OCI-LY7 (cell line): ENCODE results near the gene LIPC. TPM values are rescaled to one million over a fixed set of nuclear protein-coding genes. Genes with fewer than 3 reads are reported as not detected.

Experiments used
- BruUV-seq: library from RNA; stranded (reverse); fragments of 400-500 nt; replicated peaks from 2 replicates; lab custom pipeline; 2021; lab: Mats Ljungman, UMichigan
- CTCF ChIA-PET: fragments of 300-600 bp; sonication (Branson Sonifier 250); formaldehyde crosslinking; loops from one replicate; lab custom pipeline; 2022; ENCODE audit warnings: antibody characterized with exemption; ENCODE audit not compliant: unreplicated experiment; lab: Charles Lee
- POLR2A ChIA-PET: fragments of 300-600 bp; sonication (Branson Sonifier 250); formaldehyde crosslinking; loops from one replicate; lab custom pipeline; 2022; ENCODE audit warnings: antibody characterized with exemption; lab: Charles Lee
- DNase-seq: peaks from one replicate; pipeline ENCODE4 v3.0.0-alpha.2; 2015; ENCODE audit warnings: low spot score
- H2AFZ ChIP-seq: fragments of 200-600 bp; sonication (generic), shearing (Covaris generic); 2 replicates; pipeline ENCODE4 v1.6.1; 2014; ENCODE audit warnings: mild to moderate bottlenecking, antibody characterized with exemption, low read length, moderate library complexity
- H3K27ac ChIP-seq: fragments of 200-600 bp; sonication (generic); 2 replicates; pipeline ENCODE4 v1.5.1; 2014; ENCODE audit warnings: mixed run types, low read depth, mild to moderate bottlenecking, moderate library complexity, low read length, inconsistent platforms; ENCODE audit not compliant: poor library complexity, severe bottlenecking
- H3K36me3 ChIP-seq: fragments of 200-600 bp; sonication (generic); 2 replicates; pipeline ENCODE4 v1.6.1; 2014; ENCODE audit warnings: mild to moderate bottlenecking, antibody characterized with exemption, low read length, moderate library complexity, mixed read lengths; ENCODE audit not compliant: insufficient read depth
- H3K4me1 ChIP-seq: fragments of 200-600 bp; sonication (generic); 2 replicates; pipeline ENCODE4 v1.5.1; 2014; ENCODE audit warnings: mild to moderate bottlenecking, low read length; ENCODE audit not compliant: insufficient read depth, poor library complexity, severe bottlenecking
- H3K4me2 ChIP-seq: fragments of 200-600 bp; sonication (generic); 2 replicates; pipeline ENCODE4 v1.6.1; 2014; ENCODE audit warnings: mild to moderate bottlenecking, low read length
- H3K4me3 ChIP-seq: fragments of 200-600 bp; sonication (generic); 2 replicates; pipeline ENCODE4 v1.5.1; 2014; ENCODE audit warnings: mild to moderate bottlenecking, low read depth, low read length; ENCODE audit not compliant: poor library complexity, severe bottlenecking
- H3K79me2 ChIP-seq: fragments of 200-600 bp; sonication (generic); 2 replicates; pipeline ENCODE4 v1.6.1; 2016; ENCODE audit warnings: low read depth, mild to moderate bottlenecking, low read length, moderate library complexity, mixed read lengths; ENCODE audit not compliant: insufficient read depth
- H3K9me2 ChIP-seq: fragments of 200-600 bp; sonication (generic); 2 replicates; pipeline ENCODE4 v1.6.1; 2016; ENCODE audit warnings: mild to moderate bottlenecking, low read length, mixed read lengths; ENCODE audit not compliant: insufficient read depth
- H3K9me3 ChIP-seq: fragments of 200-600 bp; sonication (generic); 2 replicates; pipeline ENCODE4 v1.6.1; 2014; ENCODE audit warnings: mild to moderate bottlenecking, mixed run types, low read length, mixed read lengths
- H4K20me1 ChIP-seq: fragments of 200-600 bp; sonication (generic); 2 replicates; pipeline ENCODE4 v1.6.1; 2014; ENCODE audit warnings: mild to moderate bottlenecking, antibody characterized with exemption, low read length, moderate library complexity, mixed read lengths; ENCODE audit not compliant: insufficient read depth
- EZH2phosphoT487 ChIP-seq: fragments of 200-600 bp; sonication (generic); IDR thresholded peaks from 2 replicates; pipeline ENCODE4 v1.6.1; 2018; ENCODE audit warnings: low read depth, borderline replicate concordance, mild to moderate bottlenecking, mixed run types, antibody characterized with exemption, low read length, moderate library complexity, mixed read lengths
- intact Hi-C: fragments of 100-400 bp; cut with micrococcal nuclease; formaldehyde crosslinking; loops from one replicate; pipeline ENCODE4 v1.10.0; 2022; ENCODE audit not compliant: unreplicated experiment
- total RNA-seq, 2 experiments: library from RNA; depleted of rRNA in 1 of 2; stranded (reverse); fragments of >200 nt in 1 of 2; shearing (Covaris generic) in 1 of 2; gene quantifications; 2 replicates each; pipeline ENCODE4 v1.2.3, GENCODE V29; 2014 to 2022
- TF ChIP-seq, protein P1 (sequence below): fragments of 200-600 bp; sonication (generic); conservative IDR thresholded peaks from 2 replicates; pipeline ENCODE4 v1.5.1; 2014; ENCODE audit warnings: mild to moderate bottlenecking, antibody characterized with exemption, low read length, moderate library complexity, mixed read lengths

Gene LIPC
- total RNA-seq, 2 experiments from 2014 or later = 0.50 TPM; not detected in 1

GRCh38 chr15:58384667-58385066 lies 47.1 kb upstream of the LIPC start:
- POLR2A ChIA-PET = no interaction called here

GRCh38 chr15:58386081-58386480 lies 45.7 kb upstream of the LIPC start:
- CTCF ChIA-PET = no interaction called here
- Histone ChIP-seq H3K9me2 (no peaks in the 10 kb centered on the region), H4K20me1 (no peaks in the 10 kb centered on the region), H3K4me3 (no peak overlapping the region), H3K4me2 (no peak overlapping the region), H2AFZ (no peak overlapping the region), H3K4me1 (no peaks in the 10 kb centered on the region), H3K79me2 (no peaks in the 10 kb centered on the region), H3K27ac (no peak overlapping the region), H3K36me3 (no peaks in the 10 kb centered on the region), H3K9me3 (no peaks in the 10 kb centered on the region)
- no TSS peak for BruUV-seq
- TF ChIP-seq EZH2phosphoT487 = no peak
- TF ChIP-seq, protein P1, sequence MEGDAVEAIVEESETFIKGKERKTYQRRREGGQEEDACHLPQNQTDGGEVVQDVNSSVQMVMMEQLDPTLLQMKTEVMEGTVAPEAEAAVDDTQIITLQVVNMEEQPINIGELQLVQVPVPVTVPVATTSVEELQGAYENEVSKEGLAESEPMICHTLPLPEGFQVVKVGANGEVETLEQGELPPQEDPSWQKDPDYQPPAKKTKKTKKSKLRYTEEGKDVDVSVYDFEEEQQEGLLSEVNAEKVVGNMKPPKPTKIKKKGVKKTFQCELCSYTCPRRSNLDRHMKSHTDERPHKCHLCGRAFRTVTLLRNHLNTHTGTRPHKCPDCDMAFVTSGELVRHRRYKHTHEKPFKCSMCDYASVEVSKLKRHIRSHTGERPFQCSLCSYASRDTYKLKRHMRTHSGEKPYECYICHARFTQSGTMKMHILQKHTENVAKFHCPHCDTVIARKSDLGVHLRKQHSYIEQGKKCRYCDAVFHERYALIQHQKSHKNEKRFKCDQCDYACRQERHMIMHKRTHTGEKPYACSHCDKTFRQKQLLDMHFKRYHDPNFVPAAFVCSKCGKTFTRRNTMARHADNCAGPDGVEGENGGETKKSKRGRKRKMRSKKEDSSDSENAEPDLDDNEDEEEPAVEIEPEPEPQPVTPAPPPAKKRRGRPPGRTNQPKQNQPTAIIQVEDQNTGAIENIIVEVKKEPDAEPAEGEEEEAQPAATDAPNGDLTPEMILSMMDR = no peak
- no peak for DNase-seq
- POLR2A ChIA-PET = interaction anchor here (0.6 kb wide), 1 partner anchor 925 kb away, joined by 3 read pairs; no protein-coding TSS in a partner anchor
- intact Hi-C loops = no loop called here

More at GRCh38 chr15:58384667-58385066, 47.1 kb upstream of the LIPC start:
- H3K4me3 ChIP-seq = no peak overlapping the region
- no peaks in the 10 kb centered on the region for H3K4me1 ChIP-seq
- no peak for TF ChIP-seq EZH2phosphoT487
- TF ChIP-seq, protein P1 = no peak
- H3K9me3 ChIP-seq = no peaks in the 10 kb centered on the region
- H3K9me2 ChIP-seq = no peaks in the 10 kb centered on the region
- H3K4me2 ChIP-seq = no peak overlapping the region
- H4K20me1 ChIP-seq = no peaks in the 10 kb centered on the region
- DNase-seq = no peak
- intact Hi-C loops = no loop called here
- CTCF ChIA-PET = no interaction called here
- BruUV-seq = no TSS peak
- H3K36me3 ChIP-seq = no peaks in the 10 kb centered on the region
- H2AFZ ChIP-seq = no peak overlapping the region
- no peak overlapping the region for H3K27ac ChIP-seq
- no peaks in the 10 kb centered on the region for H3K79me2 ChIP-seq

DNA sequence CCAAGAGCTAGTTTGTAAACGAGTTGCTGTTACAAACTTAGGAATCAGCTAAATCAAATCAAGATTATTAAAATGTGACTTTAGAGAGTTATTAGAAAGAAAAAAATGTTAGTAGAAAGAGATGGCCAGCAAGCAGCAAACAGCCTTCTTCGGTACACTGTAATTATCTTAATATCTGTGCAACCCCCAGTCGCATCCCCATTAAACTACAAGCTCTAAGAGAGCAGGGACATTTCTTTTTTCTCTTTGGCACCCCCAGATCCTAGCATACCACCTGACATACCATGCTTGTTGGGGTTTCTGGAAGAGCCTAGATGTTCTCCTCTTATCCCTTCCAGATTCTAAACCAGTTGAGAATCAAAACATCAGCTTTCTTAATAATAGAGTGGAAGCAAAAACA lies 45.1 kb upstream of the LIPC start:
- no TSS peak for BruUV-seq
- Histone ChIP-seq H2AFZ (no peak overlapping the region), H3K27ac (no peak overlapping the region), H3K4me1 (no peaks in the 10 kb centered on the region), H3K4me3 (no peak overlapping the region), H3K4me2 (no peak overlapping the region), H4K20me1 (no peaks in the 10 kb centered on the region), H3K9me2 (no peaks in the 10 kb centered on the region), H3K9me3 (no peaks in the 10 kb centered on the region), H3K79me2 (no peaks in the 10 kb centered on the region), H3K36me3 (no peaks in the 10 kb centered on the region)
- no peak for DNase-seq
- POLR2A ChIA-PET = interaction anchor here (0.6 kb wide), 1 partner anchor 924 kb away, joined by 3 read pairs; no protein-coding TSS in a partner anchor
- CTCF ChIA-PET = no interaction called here
- TF ChIP-seq, protein P1 = no peak
- TF ChIP-seq EZH2phosphoT487 = no peak
- intact Hi-C loops = no loop called here
